ENCODE results near the gene SREBF2.

- no peak for TF ChIP-seq REST (IDR thresholded peaks at IDR 0.05; ENCODE audit: insufficient read depth in 1 of 2, low read depth in 2 of 2, low read length in 2 of 2)
- TF ChIP-seq POLR2AphosphoS5 (IDR thresholded peaks at IDR 0.05; ENCODE audit: low read depth, low read length), result no peak
- TF ChIP-seq SIN3A (IDR thresholded peaks at IDR 0.05; ENCODE audit: borderline replicate concordance, insufficient read depth, low read length), result no peak
- no peak for TF ChIP-seq TAF1 (IDR thresholded peaks at IDR 0.05; ENCODE audit: borderline replicate concordance, insufficient read depth, low read length)
- no peak for TF ChIP-seq FOXP2 (optimal IDR thresholded peaks at IDR 0.05; ENCODE audit: borderline replicate concordance, extremely low read depth, extremely low read length, insufficient read depth)
Measured at GRCh38 chr22:41935015-41935351, 102.1 kb downstream of the SREBF2 start.

Measured in PFSK-1 (cell line).